ENCODE measurements around the gene CUEDC1. TPM values are rescaled to one million over a fixed set of nuclear protein-coding genes. Genes with fewer than 3 reads are reported as not detected.

The CUEDC1 gene
- total and polyA plus RNA-seq, 5 donors from 2014 or later = not detected

DNA sequence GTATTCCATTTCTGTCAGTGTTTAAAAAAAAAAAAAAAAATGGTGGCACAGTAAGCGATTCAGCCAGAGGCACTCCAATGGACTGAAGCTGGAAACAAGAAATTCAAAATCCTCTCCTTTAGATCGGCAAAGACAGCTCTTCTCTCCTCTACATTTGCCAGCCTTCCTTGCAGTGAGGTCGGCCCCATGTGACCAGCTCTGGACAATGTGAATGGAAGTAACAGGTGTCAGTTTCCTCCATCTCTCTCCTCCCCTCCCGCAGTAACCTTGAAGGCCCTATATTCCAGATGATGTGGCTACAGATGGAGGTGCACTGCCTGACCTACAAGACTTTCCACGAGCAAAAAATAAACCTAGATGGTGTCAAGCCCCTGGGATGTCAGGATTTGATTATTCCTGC, 15.0 kb downstream of the CUEDC1 start:
- no peak for ATAC-seq (ENCODE audit: low read depth in 2 of 2)
- Mint-ChIP-seq H3K4me3 (no peak overlapping the region), H3K27me3 (peaks cover 16% of the 10 kb centered on the region)

GRCh38 chr17:57939797-57940196, 15.4 kb downstream of the CUEDC1 start:
- Mint-ChIP-seq H3K27me3 (peaks cover 13% of the 10 kb centered on the region), H3K9me3 (peaks cover 0 to 1% (median 0%) of the 10 kb centered on the region in 7 donors), H3K27ac (no peak overlapping the region), H3K4me1 (peaks cover 0 to 14% (median 6%) of the 10 kb centered on the region in 4 donors), H3K36me3 (no peaks in the 10 kb centered on the region), H3K4me3 (no peak overlapping the region)
- Histone ChIP-seq H3K36me3 (ENCODE audit: control insufficient read depth, insufficient read depth, low read length) (no peaks in the 10 kb centered on the region), H3K27ac (ENCODE audit: insufficient read depth, low read length, poor library complexity, severe bottlenecking) (no peak overlapping the region), H3K4me3 (ENCODE audit: low read depth, low read length) (no peak overlapping the region), H3K9me3 (ENCODE audit: control insufficient read depth in 2 of 2, low read length in 2 of 2) (no peaks in the 10 kb centered on the region), H3K27me3 (ENCODE audit: control insufficient read depth, insufficient read depth, low read length) (peaks cover 5% of the 10 kb centered on the region), H3K4me1 (ENCODE audit: control insufficient read depth, insufficient read depth, low read length, poor library complexity, severe bottlenecking) (peaks cover 4% of the 10 kb centered on the region)
- peak; percentile 63 for ATAC-seq (ENCODE audit: low read depth in 2 of 2)
- peak in 1 of 3 donors; percentile 56 for DNase-seq

More for the DNA sequence above, 15.0 kb downstream of the CUEDC1 start:
- no peak for DNase-seq
- H3K36me3 Mint-ChIP-seq = no peaks in the 10 kb centered on the region
- peaks cover 4% of the 10 kb centered on the region for H3K4me1 ChIP-seq (ENCODE audit: control insufficient read depth, insufficient read depth, low read length, poor library complexity, severe bottlenecking)
- no peaks in the 10 kb centered on the region for H3K36me3 ChIP-seq (ENCODE audit: control insufficient read depth, insufficient read depth, low read length)
- peaks cover 0 to 1% (median 0%) of the 10 kb centered on the region in 7 donors for H3K9me3 Mint-ChIP-seq
- peaks cover 5% of the 10 kb centered on the region for H3K27me3 ChIP-seq (ENCODE audit: control insufficient read depth, insufficient read depth, low read length)
- no peak overlapping the region for H3K27ac Mint-ChIP-seq
- no peak overlapping the region for H3K4me3 ChIP-seq (ENCODE audit: low read depth, low read length)
- peaks cover 0 to 14% (median 6%) of the 10 kb centered on the region in 4 donors for H3K4me1 Mint-ChIP-seq
- H3K9me3 ChIP-seq (ENCODE audit: control insufficient read depth in 2 of 2, low read length in 2 of 2) = no peaks in the 10 kb centered on the region
- H3K27ac ChIP-seq (ENCODE audit: insufficient read depth, low read length, poor library complexity, severe bottlenecking) = no peak overlapping the region

GRCh38 chr17:57938061-57938502, 17.1 kb downstream of the CUEDC1 start:
- DNase-seq (no peak), ATAC-seq (ENCODE audit: low read depth in 2 of 2) (no peak)
- Mint-ChIP-seq H3K36me3 (no peaks in the 10 kb centered on the region), H3K4me1 (peaks cover 0 to 14% (median 6%) of the 10 kb centered on the region in 4 donors), H3K27me3 (peaks cover 14% of the 10 kb centered on the region), H3K27ac (no peak overlapping the region), H3K4me3 (no peak overlapping the region), H3K9me3 (peaks cover 0 to 1% (median 0%) of the 10 kb centered on the region in 7 donors)
- H3K9me3 ChIP-seq (ENCODE audit: control insufficient read depth in 2 of 2, low read length in 2 of 2) = no peaks in the 10 kb centered on the region
- no peak overlapping the region for H3K27ac ChIP-seq (ENCODE audit: insufficient read depth, low read length, poor library complexity, severe bottlenecking)
- H3K4me3 ChIP-seq (ENCODE audit: low read depth, low read length) = no peak overlapping the region
- peaks cover 5% of the 10 kb centered on the region for H3K27me3 ChIP-seq (ENCODE audit: control insufficient read depth, insufficient read depth, low read length)
- H3K4me1 ChIP-seq (ENCODE audit: control insufficient read depth, insufficient read depth, low read length, poor library complexity, severe bottlenecking) = peaks cover 4% of the 10 kb centered on the region
- no peaks in the 10 kb centered on the region for H3K36me3 ChIP-seq (ENCODE audit: control insufficient read depth, insufficient read depth, low read length)

GRCh38 chr17:57937492-57937891, 17.7 kb downstream of the CUEDC1 start:
- no peak overlapping the region for H3K27ac Mint-ChIP-seq
- Histone ChIP-seq H3K4me3 (ENCODE audit: low read depth, low read length) (no peak overlapping the region), H3K27me3 (ENCODE audit: control insufficient read depth, insufficient read depth, low read length) (peaks cover 5% of the 10 kb centered on the region), H3K27ac (ENCODE audit: insufficient read depth, low read length, poor library complexity, severe bottlenecking) (no peak overlapping the region), H3K4me1 (ENCODE audit: control insufficient read depth, insufficient read depth, low read length, poor library complexity, severe bottlenecking) (peaks cover 4% of the 10 kb centered on the region), H3K9me3 (ENCODE audit: control insufficient read depth in 2 of 2, low read length in 2 of 2) (no peaks in the 10 kb centered on the region), H3K36me3 (ENCODE audit: control insufficient read depth, insufficient read depth, low read length) (no peaks in the 10 kb centered on the region)
- H3K4me1 Mint-ChIP-seq = peaks cover 0 to 14% (median 6%) of the 10 kb centered on the region in 4 donors
- peaks cover 0 to 1% (median 0%) of the 10 kb centered on the region in 7 donors for H3K9me3 Mint-ChIP-seq
- H3K4me3 Mint-ChIP-seq = no peak overlapping the region
- peaks cover 16% of the 10 kb centered on the region for H3K27me3 Mint-ChIP-seq
- DNase-seq (no peak), ATAC-seq (ENCODE audit: low read depth in 2 of 2) (no peak)
- H3K36me3 Mint-ChIP-seq = no peaks in the 10 kb centered on the region

GRCh38 chr17:57935833-57936807, 19.1 kb downstream of the CUEDC1 start:
- no peak overlapping the region for H3K4me3 Mint-ChIP-seq
- H3K27ac Mint-ChIP-seq = no peak overlapping the region
- H3K4me1 Mint-ChIP-seq = peaks cover 0 to 11% (median 6%) of the 10 kb centered on the region in 4 donors
- Histone ChIP-seq H3K9me3 (ENCODE audit: control insufficient read depth in 2 of 2, low read length in 2 of 2) (no peaks in the 10 kb centered on the region), H3K27ac (ENCODE audit: insufficient read depth, low read length, poor library complexity, severe bottlenecking) (no peak overlapping the region), H3K4me3 (ENCODE audit: low read depth, low read length) (no peak overlapping the region), H3K27me3 (ENCODE audit: control insufficient read depth, insufficient read depth, low read length) (peaks cover 5% of the 10 kb centered on the region), H3K36me3 (ENCODE audit: control insufficient read depth, insufficient read depth, low read length) (no peaks in the 10 kb centered on the region), H3K4me1 (ENCODE audit: control insufficient read depth, insufficient read depth, low read length, poor library complexity, severe bottlenecking) (peaks cover 4% of the 10 kb centered on the region)
- no peaks in the 10 kb centered on the region for H3K36me3 Mint-ChIP-seq
- no peak for ATAC-seq (ENCODE audit: low read depth in 2 of 2)
- peaks cover 0 to 1% (median 0%) of the 10 kb centered on the region in 7 donors for H3K9me3 Mint-ChIP-seq
- DNase-seq = no peak
- peaks cover 18% of the 10 kb centered on the region for H3K27me3 Mint-ChIP-seq

GRCh38 chr17:57931488-57932137, 23.6 kb downstream of the CUEDC1 start:
- no peak overlapping the region for H3K27ac Mint-ChIP-seq
- no peaks in the 10 kb centered on the region for H3K9me3 ChIP-seq (ENCODE audit: control insufficient read depth in 2 of 2, low read length in 2 of 2)
- H3K27me3 Mint-ChIP-seq = peaks cover 28% of the 10 kb centered on the region
- no peaks in the 10 kb centered on the region for H3K36me3 Mint-ChIP-seq
- peaks cover 0 to 1% (median 0%) of the 10 kb centered on the region in 7 donors for H3K9me3 Mint-ChIP-seq
- H3K36me3 ChIP-seq (ENCODE audit: control insufficient read depth, insufficient read depth, low read length) = no peaks in the 10 kb centered on the region
- DNase-seq (no peak), ATAC-seq (ENCODE audit: low read depth in 2 of 2) (no peak)
- H3K27ac ChIP-seq (ENCODE audit: insufficient read depth, low read length, poor library complexity, severe bottlenecking) = no peak overlapping the region
- H3K4me1 ChIP-seq (ENCODE audit: control insufficient read depth, insufficient read depth, low read length, poor library complexity, severe bottlenecking) = no peaks in the 10 kb centered on the region
- H3K4me3 ChIP-seq (ENCODE audit: low read depth, low read length) = no peak overlapping the region
- no peaks in the 10 kb centered on the region for H3K4me1 Mint-ChIP-seq
- H3K4me3 Mint-ChIP-seq = no peak overlapping the region
- no peaks in the 10 kb centered on the region for H3K27me3 ChIP-seq (ENCODE audit: control insufficient read depth, insufficient read depth, low read length)

DNA sequence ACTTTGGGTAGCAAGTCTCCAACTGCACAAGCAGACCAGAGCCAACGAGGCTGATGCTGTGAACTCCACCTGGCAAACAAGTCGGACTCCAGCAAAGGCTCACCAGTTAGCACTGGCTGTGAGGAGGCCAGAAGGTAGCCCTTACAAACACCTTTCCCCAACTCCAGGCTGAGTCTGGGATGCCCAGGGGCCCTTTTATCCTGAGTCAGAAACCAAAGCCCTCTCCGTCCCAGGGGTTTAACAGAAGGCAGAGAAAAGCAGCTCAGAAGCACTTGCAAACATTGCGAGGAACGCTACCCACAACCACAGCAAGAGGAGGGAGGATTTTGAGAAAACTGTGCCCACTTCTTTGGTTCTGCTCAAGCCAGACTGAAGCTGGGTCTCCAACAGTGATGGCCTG, 25.0 kb downstream of the CUEDC1 start:
- Histone ChIP-seq H3K27me3 (ENCODE audit: control insufficient read depth, insufficient read depth, low read length) (no peaks in the 10 kb centered on the region), H3K27ac (ENCODE audit: insufficient read depth, low read length, poor library complexity, severe bottlenecking) (no peak overlapping the region), H3K4me1 (ENCODE audit: control insufficient read depth, insufficient read depth, low read length, poor library complexity, severe bottlenecking) (no peaks in the 10 kb centered on the region), H3K9me3 (ENCODE audit: control insufficient read depth in 2 of 2, low read length in 2 of 2) (no peaks in the 10 kb centered on the region), H3K36me3 (ENCODE audit: control insufficient read depth, insufficient read depth, low read length) (no peaks in the 10 kb centered on the region), H3K4me3 (ENCODE audit: low read depth, low read length) (no peak overlapping the region)
- Mint-ChIP-seq H3K36me3 (no peaks in the 10 kb centered on the region), H3K4me1 (no peaks in the 10 kb centered on the region), H3K9me3 (no peaks in the 10 kb centered on the region), H3K4me3 (no peak overlapping the region), H3K27ac (no peak overlapping the region), H3K27me3 (peaks cover 29% of the 10 kb centered on the region)
- ATAC-seq (ENCODE audit: low read depth in 2 of 2) (no peak), DNase-seq (no peak)
